HG03095 (cell line): ENCODE data around the gene DCC.

ENCODE experiments used
- ATAC-seq: cut with Tn5 transposase; IDR thresholded peaks from one replicate; pipeline ENCODE4 v1.9.1; 2021; ENCODE audit warnings: moderate library complexity; ENCODE audit not compliant: unreplicated experiment

DCC gene

GRCh38 chr18:52339891-52340371 is at the start of gene DCC:
TSS of gene DCC (plus strand) at chr18:52340197. CDS start at chr18:52340788, 591 bp downstream.
- ATAC-seq = no peak

- ATAC-seq = no peak
Observed at GRCh38 chr18:52310651-52311050, 29.3 kb upstream of the DCC start.

GRCh38 chr18:52311331-52311730 is 28.7 kb upstream of the DCC start:
- ATAC-seq = no peak

GRCh38 chr18:52312346-52312745 is 27.7 kb upstream of the DCC start:
- no peak for ATAC-seq

- no peak for ATAC-seq
Observed at GRCh38 chr18:52313213-52313612, 26.8 kb upstream of the DCC start.

- ATAC-seq = no peak
Observed at GRCh38 chr18:52319424-52319983, 20.5 kb upstream of the DCC start.

GRCh38 chr18:52322307-52322706 is 17.7 kb upstream of the DCC start:
- no peak for ATAC-seq

- ATAC-seq = no peak
Observed at GRCh38 chr18:52323802-52324201, 16.2 kb upstream of the DCC start.

GRCh38 chr18:52325997-52326396 is 14.0 kb upstream of the DCC start:
- ATAC-seq = no peak

GRCh38 chr18:52333860-52334259 is 6.1 kb upstream of the DCC start:
- no peak for ATAC-seq

GRCh38 chr18:52334307-52334706 is 5.7 kb upstream of the DCC start:
- no peak for ATAC-seq

- no peak for ATAC-seq
Observed at GRCh38 chr18:52334896-52335295, 5.1 kb upstream of the DCC start.

- no peak for ATAC-seq
Observed at GRCh38 chr18:52337276-52337675, 2.7 kb upstream of the DCC start.

- no peak for ATAC-seq
Observed at GRCh38 chr18:52340406-52341102, 557 bp downstream of the DCC start.

GRCh38 chr18:52341103-52341432 is 1.1 kb downstream of the DCC start:
- ATAC-seq = no peak

GRCh38 chr18:52341608-52342381 is 1.8 kb downstream of the DCC start:
- ATAC-seq = no peak

GRCh38 chr18:52342456-52342855 is 2.5 kb downstream of the DCC start:
- no peak for ATAC-seq

- ATAC-seq = no peak
Observed at GRCh38 chr18:52343138-52343537, 3.1 kb downstream of the DCC start.

GRCh38 chr18:52343731-52344340 is 3.8 kb downstream of the DCC start:
- ATAC-seq = no peak

GRCh38 chr18:52344881-52345280 is 4.9 kb downstream of the DCC start:
- no peak for ATAC-seq

- no peak for ATAC-seq
Observed at GRCh38 chr18:52345428-52345827, 5.4 kb downstream of the DCC start.

- no peak for ATAC-seq
Observed at GRCh38 chr18:52348209-52348608, 8.2 kb downstream of the DCC start.
